Thoracic aorta (tissue), 2 donors: Measurements from ENCODE around the gene PSTPIP1. TPM values are rescaled to one million over a fixed set of nuclear protein-coding genes. Genes with fewer than 3 reads are reported as not detected.
A peak's percentile ranks its signal among the peaks of the same experiment; 100 is the strongest.

Experiments
- ATAC-seq: fragments of 150-250 bp; one replicate; pipeline ENCODE4 v1.8.0; 2017; ENCODE audit warnings: low read depth; ENCODE audit not compliant: insufficient number of reproducible peaks, low FRiP score
- DNase-seq: peaks from one replicate; pipeline ENCODE4 v3.0.0-alpha.2; 2020; ENCODE audit warnings: low spot score
- H3K27ac ChIP-seq, 2 donors: fragments of 200-600 bp; sonication (generic); 1 replicate in 1 of 2; 2 replicates in 1 of 2; pipeline ENCODE4 v1.5.1; 2016; ENCODE audit warnings: mild to moderate bottlenecking in 2 of 2, moderate library complexity in 2 of 2
- H3K27me3 ChIP-seq: fragments of 200-600 bp; sonication (generic); replicated peaks from 2 replicates; pipeline ENCODE4 v1.6.0; 2016; ENCODE audit warnings: mild to moderate bottlenecking; ENCODE audit not compliant: insufficient read depth
- H3K36me3 ChIP-seq: fragments of 200-600 bp; sonication (generic); one replicate; pipeline ENCODE4 v1.5.1; 2016
- H3K4me1 ChIP-seq, 2 donors: fragments of 200-600 bp; sonication (generic); 1 replicate in 1 of 2; 2 replicates in 1 of 2; pipeline versions ENCODE4 v1.5.1 to v1.6.0; 2016; ENCODE audit warnings: low read depth in 2 of 2, mild to moderate bottlenecking in 1 of 2; ENCODE audit not compliant: control insufficient read depth in 1 of 2
- H3K4me3 ChIP-seq: fragments of 200-600 bp; sonication (generic); 2 replicates; pipeline ENCODE4 v1.5.1; 2016; ENCODE audit warnings: mild to moderate bottlenecking
- H3K9me3 ChIP-seq: fragments of 200-600 bp; sonication (generic); 2 replicates; pipeline ENCODE4 v1.5.1; 2016
- CTCF ChIP-seq: fragments of 200-600 bp; sonication (generic); IDR thresholded peaks from one replicate; pipeline ENCODE4 v1.5.1; 2019; ENCODE audit warnings: antibody characterized with exemption
- total RNA-seq, 2 donors: library from RNA; depleted of rRNA; stranded (reverse); fragments of >200 nt; gene quantifications; one replicate each; pipeline versions ENCODE4 v1.1.0 to v1.2.3, GENCODE V29; 2016

Gene PSTPIP1
- total RNA-seq, 2 donors from 2014 or later: 24.5 to 24.8 TPM

DNA sequence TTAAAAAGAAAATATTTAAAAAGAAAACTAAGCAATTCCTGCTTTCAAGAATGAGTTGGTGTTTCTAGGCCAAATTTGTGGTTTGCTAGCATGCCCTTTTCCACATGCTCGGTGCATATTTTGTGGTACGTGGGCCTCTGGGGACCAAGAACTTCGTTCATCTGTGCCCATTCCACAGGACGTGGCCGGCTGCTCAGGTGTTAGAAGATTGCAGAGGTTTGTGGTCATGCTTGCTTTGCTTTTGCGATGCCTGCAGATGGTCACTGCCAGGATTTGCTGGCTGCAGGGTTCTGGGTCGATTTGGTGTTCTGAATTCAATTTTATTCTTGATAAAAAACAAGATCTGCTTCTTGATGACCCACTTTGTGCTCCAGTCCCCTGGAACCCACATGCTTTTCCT lies 7.5 kb downstream of the PSTPIP1 start:
- H3K9me3 ChIP-seq: no peaks in the 10 kb centered on the region
- no peaks in the 10 kb centered on the region for H3K36me3 ChIP-seq
- TF ChIP-seq CTCF: no peak
- H3K27ac ChIP-seq: no peak overlapping the region
- DNase-seq: no peak
- H3K4me1 ChIP-seq: peaks cover 6 to 23% of the 10 kb centered on the region in 2 donors
- ATAC-seq: no peak
- H3K4me3 ChIP-seq: no peak overlapping the region
- H3K27me3 ChIP-seq: no peaks in the 10 kb centered on the region

- Histone ChIP-seq H3K27ac (peak overlapping the region in 1 of 2 donors; percentile 7), H3K4me3 (no peak overlapping the region), H3K36me3 (no peaks in the 10 kb centered on the region), H3K27me3 (no peaks in the 10 kb centered on the region), H3K9me3 (no peaks in the 10 kb centered on the region), H3K4me1 (peaks cover 6 to 15% of the 10 kb centered on the region in 2 donors)
- TF ChIP-seq CTCF: no peak
- DNase-seq: no peak
- no peak for ATAC-seq
Measured at GRCh38 chr15:77002954-77003912, 8.3 kb downstream of the PSTPIP1 start.

DNA sequence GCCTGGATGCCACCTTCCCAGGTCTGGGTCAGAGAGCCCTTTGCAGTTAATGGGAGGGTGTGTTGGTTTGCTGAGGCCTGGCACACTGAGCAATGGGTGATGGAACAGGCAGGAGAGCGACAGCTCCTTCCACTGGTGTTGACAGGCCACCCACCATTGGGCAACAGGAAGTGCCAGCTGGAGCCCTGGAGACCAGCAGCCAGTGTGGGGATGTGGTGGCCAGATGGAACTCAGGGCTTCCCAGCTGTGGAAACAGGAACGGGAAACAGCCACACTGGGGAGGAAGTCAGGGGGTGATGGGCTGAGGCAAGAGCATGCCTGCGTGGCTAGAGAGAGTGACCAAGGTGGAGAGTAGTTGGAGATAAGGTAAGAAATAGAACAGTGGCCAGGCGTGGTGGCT lies 9.3 kb downstream of the PSTPIP1 start:
- no peak overlapping the region for H3K27ac ChIP-seq
- no peak for DNase-seq
- H3K27me3 ChIP-seq: no peaks in the 10 kb centered on the region

DNA sequence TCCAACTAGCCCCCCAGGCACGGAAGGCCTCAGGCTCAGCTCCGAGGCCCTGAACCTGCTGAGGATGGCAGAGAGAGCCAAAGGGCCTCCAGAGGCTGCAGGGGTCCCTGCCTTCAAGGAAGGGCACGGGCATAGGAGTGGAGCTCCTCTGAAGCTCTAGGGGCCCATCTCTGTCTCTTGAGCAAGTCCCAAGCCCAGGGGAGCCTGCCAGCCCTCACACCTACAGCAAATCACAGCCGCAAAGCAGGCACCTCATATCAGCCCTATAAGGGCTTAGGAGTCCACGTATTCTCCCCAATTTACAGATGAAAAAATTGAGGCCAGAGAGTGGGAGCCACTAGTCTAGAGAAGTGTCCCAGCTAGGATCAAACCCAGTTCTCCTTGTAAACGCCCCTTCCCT lies 14.2 kb downstream of the PSTPIP1 start:
- no peak for DNase-seq
- ATAC-seq: no peak
- Histone ChIP-seq H3K4me3 (no peak overlapping the region), H3K36me3 (no peaks in the 10 kb centered on the region), H3K4me1 (peaks cover 0 to 13% of the 10 kb centered on the region in 2 donors), H3K9me3 (no peaks in the 10 kb centered on the region), H3K27ac (no peak overlapping the region), H3K27me3 (no peaks in the 10 kb centered on the region)
- TF ChIP-seq CTCF: no peak

More for the DNA sequence above, 9.3 kb downstream of the PSTPIP1 start:
- H3K4me1 ChIP-seq: peaks cover 6 to 14% of the 10 kb centered on the region in 2 donors
- H3K9me3 ChIP-seq: no peaks in the 10 kb centered on the region
- no peaks in the 10 kb centered on the region for H3K36me3 ChIP-seq
- H3K4me3 ChIP-seq: no peak overlapping the region
- no peak for ATAC-seq
- no peak for TF ChIP-seq CTCF

- ATAC-seq: no peak
- no peak for TF ChIP-seq CTCF
- no peaks in the 10 kb centered on the region for H3K27me3 ChIP-seq
- no peak overlapping the region for H3K27ac ChIP-seq
- H3K4me3 ChIP-seq: no peak overlapping the region
- H3K4me1 ChIP-seq: peaks cover 0 to 13% of the 10 kb centered on the region in 2 donors
- no peaks in the 10 kb centered on the region for H3K9me3 ChIP-seq
- no peak for DNase-seq
- no peaks in the 10 kb centered on the region for H3K36me3 ChIP-seq
Measured at GRCh38 chr15:77009646-77010311, 14.9 kb downstream of the PSTPIP1 start.
